ENCODE data around the gene SOX4. TPM values are rescaled to one million over a fixed set of nuclear protein-coding genes. Genes with fewer than 3 reads are reported as not detected.

SOX4 gene
- total and polyA plus RNA-seq, 2 donors (not counting 1 experiment from before 2014, with no cell fraction given): 3.5 to 5.0 TPM

GRCh38 chr6:21601932-21602390 lies 8.4 kb downstream of the SOX4 start:
- POLR2A ChIA-PET: no interaction called here

More at GRCh38 chr6:21601932-21602390, 8.4 kb downstream of the SOX4 start:
- no peak overlapping the region for H2AFZ ChIP-seq (ENCODE audit: insufficient read depth, low read depth, low read length, poor library complexity, severe bottlenecking)
- peaks cover 4% of the 10 kb centered on the region for H3K79me2 ChIP-seq (ENCODE audit: control insufficient read depth, insufficient read depth, low read length)
- H3K4me3 ChIP-seq (ENCODE audit: control extremely low read depth in 1 of 5, extremely low read depth in 1 of 5, insufficient read depth in 1 of 5, low read depth in 2 of 5, low read length in 4 of 5): no peak overlapping the region
- peaks cover 0 to 6% (median 0%) of the 10 kb centered on the region in 4 experiments for H3K27me3 ChIP-seq (replicated peaks in 1 of 4; ENCODE audit: control extremely low read depth in 1 of 4, control insufficient read depth in 3 of 4, insufficient read depth in 4 of 4, low read length in 3 of 4)
- WGBS (ENCODE audit: insufficient coverage): 98% methylated on average over 21 of the region's 23 CpGs
- peaks cover 24 to 30% of the 10 kb centered on the region in 2 donors for H3K4me1 ChIP-seq (ENCODE audit: control insufficient read depth in 2 of 2, insufficient read depth in 2 of 2, low read length in 2 of 2)
- TF ChIP-seq EZH2 (IDR thresholded peaks at IDR 0.05; ENCODE audit: borderline replicate concordance, insufficient read depth, low read depth, low read length, poor library complexity, severe bottlenecking) (no peak), CTCF (IDR thresholded peaks at IDR 0.05) (no peak)
- Mint-ChIP-seq H3K27ac (no peak overlapping the region), H3K4me3 (no peak overlapping the region), H3K9me3 (ENCODE audit: insufficient read depth) (no peaks in the 10 kb centered on the region), H3K4me1 (peaks cover 29% of the 10 kb centered on the region), H3K27me3 (peaks cover 9% of the 10 kb centered on the region)
- no peak for ATAC-seq (ENCODE audit: low read depth)
- intact Hi-C loops (cut with micrococcal nuclease): no loop called here
- peaks cover 0 to 7% (median 0%) of the 10 kb centered on the region in 3 donors for H3K9me3 ChIP-seq (ENCODE audit: control extremely low read depth in 1 of 3, control insufficient read depth in 2 of 3, insufficient read depth in 1 of 3, low read length in 2 of 3)
- H3K9ac ChIP-seq (ENCODE audit: low read length): no peak overlapping the region
- H3K27ac ChIP-seq (ENCODE audit: low read length in 2 of 2): no peak overlapping the region
- no peak overlapping the region for H3K4me2 ChIP-seq (replicated peaks; ENCODE audit: low read depth, low read length, poor library complexity, severe bottlenecking)
- H3K36me3 ChIP-seq (replicated peaks in 1 of 2; ENCODE audit: control extremely low read depth in 1 of 2, control insufficient read depth in 1 of 2, extremely low read depth in 1 of 2, insufficient read depth in 2 of 2, low read length in 1 of 2): no peaks in the 10 kb centered on the region
- no peaks in the 10 kb centered on the region for H4K20me1 ChIP-seq (ENCODE audit: control insufficient read depth, insufficient read depth, low read length, poor library complexity, severe bottlenecking)
- CTCF ChIA-PET: interaction anchor here (0.5 to 0.8 kb wide), 2 partner anchors 13 to 21 kb away, joined by 3 to 4 read pairs; no protein-coding TSS in a partner anchor
- DNase-seq: no peak

Data from B cell (primary cell).